GM10266 (cell line): ENCODE data around the gene GNAT2.

Source experiments
- DNase-seq: peaks from one replicate; pipeline ENCODE4 v3.0.0; 2012; ENCODE audit errors: extremely low spot score
- CTCF ChIP-seq: IDR thresholded peaks from 2 replicates; pipeline ENCODE4 v1.5.1; 2012; ENCODE audit warnings: mild to moderate bottlenecking, low read depth; ENCODE audit not compliant: control insufficient read depth, insufficient read depth; ENCODE audit errors: missing control alignments

GNAT2 gene

DNA sequence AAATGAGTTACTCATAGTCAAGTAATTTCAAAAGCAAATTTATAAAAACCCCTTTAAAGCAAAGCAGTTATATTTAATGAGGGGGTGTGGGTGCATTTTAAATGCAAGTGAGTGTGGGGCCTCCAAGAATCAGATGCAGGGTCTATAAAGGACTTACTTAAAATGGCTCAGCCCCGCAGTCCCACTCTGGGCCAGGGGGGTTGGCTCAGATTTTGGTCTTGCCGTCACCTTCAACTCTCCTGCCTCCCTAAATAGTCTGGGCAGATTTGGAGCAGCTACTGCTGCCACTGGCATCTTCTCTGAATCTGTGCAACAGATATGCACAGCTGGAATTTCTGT, 16.4 kb upstream of the GNAT2 start:
- no peak for TF ChIP-seq CTCF
- no peak for DNase-seq

- DNase-seq, result no peak
- no peak for TF ChIP-seq CTCF
These were observed 15.6 kb upstream of the GNAT2 start for GRCh38 chr1:109634771-109635750.

DNA sequence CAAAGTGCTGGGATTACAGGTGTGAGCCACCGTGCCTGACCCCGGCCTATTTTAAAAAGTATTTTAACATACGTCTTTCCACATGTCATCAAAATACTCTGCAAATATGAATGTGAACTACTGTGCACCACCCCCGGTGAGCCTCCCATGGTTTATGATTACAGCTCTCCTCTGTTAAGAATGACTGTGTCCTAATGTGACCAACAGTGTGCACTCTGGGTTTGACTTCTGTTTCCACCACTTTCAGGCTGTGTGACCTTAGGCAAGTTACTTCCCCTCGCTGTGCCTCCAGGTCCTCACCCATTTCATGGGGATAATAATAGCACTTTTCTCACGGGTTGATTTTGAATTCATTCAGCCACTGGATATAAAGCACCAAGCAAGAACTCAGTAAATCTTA, 14.9 kb upstream of the GNAT2 start:
- DNase-seq, result no peak
- TF ChIP-seq CTCF, result no peak

DNA sequence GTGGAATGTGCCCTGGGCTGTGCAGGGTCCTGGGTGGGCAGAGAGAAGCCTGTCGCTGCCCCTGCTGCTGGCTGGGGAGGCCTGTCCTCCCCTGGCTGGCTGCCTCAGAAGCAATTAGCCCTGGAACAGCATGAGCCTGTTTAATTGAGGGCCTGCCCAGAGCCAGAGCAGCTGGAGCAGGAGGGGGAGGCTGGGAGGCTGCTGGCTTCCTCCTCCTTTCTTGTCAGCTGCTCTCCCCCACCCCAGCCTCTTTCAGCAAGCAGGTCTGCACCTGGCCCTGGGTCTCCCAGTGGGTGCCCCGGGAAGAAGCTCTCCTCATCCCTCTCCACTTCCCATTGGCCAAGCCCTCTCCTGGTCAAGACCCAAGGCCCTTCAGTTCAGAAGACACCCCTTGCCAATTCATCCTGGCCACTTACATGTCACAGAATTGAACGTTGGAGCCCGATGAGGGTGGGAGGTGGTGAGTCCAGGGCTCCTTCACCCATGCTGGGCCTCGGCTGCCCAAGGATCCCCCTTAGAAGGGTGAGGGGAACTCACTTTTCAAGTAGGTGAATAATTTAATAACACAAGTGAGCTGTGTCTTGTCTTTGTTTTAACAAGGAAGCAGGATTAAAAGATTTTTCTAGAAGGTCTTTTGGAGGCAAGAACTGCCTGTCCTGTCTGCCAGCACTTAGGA, 13.4 kb upstream of the GNAT2 start:
- no peak for DNase-seq
- TF ChIP-seq CTCF, result no peak

DNA sequence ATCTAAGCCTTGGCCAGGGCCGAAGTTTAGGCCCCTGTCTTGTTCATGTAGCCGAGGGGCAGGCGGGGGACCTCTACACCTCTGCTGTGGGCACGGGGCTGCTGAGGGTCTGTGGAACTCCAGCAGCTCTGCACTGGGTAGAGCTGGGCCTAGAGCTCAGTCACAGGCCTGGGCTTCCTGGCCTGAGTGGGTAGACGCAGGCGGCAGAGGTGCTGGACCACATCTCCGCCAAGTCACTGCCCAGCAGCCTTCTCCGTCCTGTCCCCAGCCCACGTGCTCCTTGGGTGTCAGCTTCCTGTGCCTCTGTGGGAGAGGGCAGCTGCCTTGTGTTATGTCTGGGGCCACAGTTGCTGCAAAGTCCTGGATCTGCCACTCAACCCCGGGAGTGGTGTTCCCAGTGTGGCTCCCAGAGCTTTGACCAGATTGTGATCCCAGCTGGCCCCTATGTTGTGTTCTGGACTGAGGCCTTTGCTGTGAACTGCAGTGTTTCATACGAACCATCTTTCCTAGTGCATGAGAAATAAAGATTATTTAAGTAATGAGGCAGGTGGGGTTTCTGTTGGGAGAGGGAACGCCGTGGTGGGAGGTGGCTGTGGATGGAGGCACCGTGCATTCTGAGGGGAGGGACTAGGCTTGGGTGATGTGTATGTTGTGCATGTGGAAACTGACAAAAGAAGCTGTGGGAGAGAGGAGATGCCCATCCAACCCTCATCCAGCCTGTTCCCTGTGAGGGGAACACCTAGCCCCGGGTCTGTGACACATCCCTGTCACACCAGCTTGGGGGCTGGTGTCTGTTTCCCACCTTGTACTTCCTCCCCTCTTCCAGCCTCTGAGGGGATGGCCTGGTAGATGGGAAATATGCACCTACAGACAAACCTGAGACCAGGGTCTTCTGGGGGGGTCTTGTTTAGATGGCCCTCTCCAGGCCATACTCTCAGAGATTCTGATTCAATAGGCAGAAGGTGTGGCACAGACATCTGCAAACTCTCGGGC, 12.4 kb upstream of the GNAT2 start:
- DNase-seq, result no peak

More for the DNA sequence above, 12.4 kb upstream of the GNAT2 start:
- no peak for TF ChIP-seq CTCF
